Activated CD4-positive, alpha-beta T cell treated with anti-CD3 and anti-CD28 coated beads, Interleukin-2, amount 10 ng/mL, durations not matched to agents 24 days and 14 days (primary cell): ENCODE measurements around the gene DPP8. TPM values are rescaled to one million over a fixed set of nuclear protein-coding genes. Genes with fewer than 3 reads are reported as not detected.

Experiments used
- DNase-seq: peaks from one replicate; pipeline ENCODE4 v3.0.0; 2022
- H3K27ac Mint-ChIP-seq: one replicate; pipeline ENCODE4 v1.8.0; 2022; ENCODE audit warnings: mild to moderate bottlenecking, mixed read lengths
- H3K27me3 Mint-ChIP-seq: one replicate; pipeline ENCODE4 v1.8.0; 2022; ENCODE audit warnings: mixed read lengths
- H3K36me3 Mint-ChIP-seq: one replicate; pipeline ENCODE4 v1.8.0; 2022; ENCODE audit warnings: low read depth, mild to moderate bottlenecking, mixed read lengths
- H3K4me1 Mint-ChIP-seq: one replicate; pipeline ENCODE4 v1.8.0; 2021; ENCODE audit warnings: mixed read lengths
- H3K4me3 Mint-ChIP-seq: one replicate; pipeline ENCODE4 v1.8.0; 2022; ENCODE audit warnings: mild to moderate bottlenecking, moderate library complexity, mixed read lengths
- H3K9me3 Mint-ChIP-seq: one replicate; pipeline ENCODE4 v1.8.0; 2021; ENCODE audit warnings: mixed read lengths
- intact Hi-C: fragments of 100-400 bp; cut with micrococcal nuclease; formaldehyde crosslinking; loops from one replicate; pipeline ENCODE4 v1.15.1; 2023
- total RNA-seq: library from RNA; stranded (reverse); gene quantifications from 2 replicates; pipeline ENCODE4 v1.2.3, GENCODE V29; 2022

The DPP8 gene
- total RNA-seq, 1 donor from 2014 or later, result 36.0 TPM

DNA sequence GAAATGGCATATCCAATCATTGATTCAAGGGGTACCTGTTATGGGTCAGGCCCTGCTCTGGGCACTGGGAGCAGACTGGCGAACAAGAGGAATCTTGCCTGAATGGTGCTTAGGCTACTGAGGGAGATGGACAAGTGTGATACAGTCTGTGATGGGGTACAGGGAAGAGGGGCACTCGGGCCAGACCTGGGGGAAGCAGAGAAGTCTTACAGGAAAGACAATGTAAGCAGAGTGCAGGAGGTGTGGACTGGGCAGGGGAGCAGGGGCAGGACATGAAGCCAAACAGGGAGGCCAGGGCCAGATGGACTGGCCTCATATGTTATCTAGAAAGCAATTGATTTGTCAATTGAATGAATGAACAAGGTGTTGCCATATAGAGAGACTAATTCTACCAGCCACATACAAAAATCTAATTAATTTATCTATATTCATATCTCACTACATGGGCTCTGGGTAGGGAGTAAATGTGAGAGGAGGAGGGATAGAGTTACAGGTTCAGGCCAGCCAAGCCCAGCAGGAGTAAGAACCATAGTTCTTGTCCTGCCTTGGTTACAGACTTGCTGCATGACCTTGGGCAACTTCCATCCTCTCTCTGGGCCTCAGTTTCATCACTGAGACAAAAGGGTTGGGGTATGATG lies 91.2 kb downstream of the DPP8 start:
- intact Hi-C loops, result no loop called here
- DNase-seq, result no peak
- H3K36me3 Mint-ChIP-seq, result no peaks in the 10 kb centered on the region
- no peak overlapping the region for H3K27ac Mint-ChIP-seq
- H3K4me3 Mint-ChIP-seq, result no peak overlapping the region
- no peaks in the 10 kb centered on the region for H3K9me3 Mint-ChIP-seq
- H3K4me1 Mint-ChIP-seq, result peaks cover 11% of the 10 kb centered on the region
- peaks cover 37% of the 10 kb centered on the region for H3K27me3 Mint-ChIP-seq

DNA sequence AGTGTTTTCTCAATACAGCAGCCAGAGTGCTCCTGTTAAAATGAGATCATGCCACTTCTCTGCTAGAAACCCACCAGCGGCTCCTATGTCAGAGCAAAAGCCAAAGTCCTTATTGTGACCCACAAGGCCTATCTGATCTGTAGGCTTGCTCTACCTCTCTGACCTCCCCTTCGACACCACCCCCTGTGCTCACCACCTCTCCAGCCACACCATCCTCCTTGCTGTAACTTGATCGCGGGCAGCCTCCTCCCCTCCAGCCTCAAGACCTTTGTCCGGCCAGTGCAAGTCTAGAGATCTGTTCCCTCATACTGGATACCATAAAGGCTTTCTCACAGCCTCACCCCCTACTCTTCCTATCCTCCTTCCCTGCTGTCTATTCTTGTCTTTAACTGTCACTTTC lies 92.8 kb downstream of the DPP8 start:
- H3K36me3 Mint-ChIP-seq, result no peaks in the 10 kb centered on the region
- no peak overlapping the region for H3K27ac Mint-ChIP-seq
- peaks cover 13% of the 10 kb centered on the region for H3K4me1 Mint-ChIP-seq
- intact Hi-C loops, result no loop called here
- no peak overlapping the region for H3K4me3 Mint-ChIP-seq
- no peaks in the 10 kb centered on the region for H3K9me3 Mint-ChIP-seq
- no peak for DNase-seq
- H3K27me3 Mint-ChIP-seq, result peaks cover 51% of the 10 kb centered on the region

DNA sequence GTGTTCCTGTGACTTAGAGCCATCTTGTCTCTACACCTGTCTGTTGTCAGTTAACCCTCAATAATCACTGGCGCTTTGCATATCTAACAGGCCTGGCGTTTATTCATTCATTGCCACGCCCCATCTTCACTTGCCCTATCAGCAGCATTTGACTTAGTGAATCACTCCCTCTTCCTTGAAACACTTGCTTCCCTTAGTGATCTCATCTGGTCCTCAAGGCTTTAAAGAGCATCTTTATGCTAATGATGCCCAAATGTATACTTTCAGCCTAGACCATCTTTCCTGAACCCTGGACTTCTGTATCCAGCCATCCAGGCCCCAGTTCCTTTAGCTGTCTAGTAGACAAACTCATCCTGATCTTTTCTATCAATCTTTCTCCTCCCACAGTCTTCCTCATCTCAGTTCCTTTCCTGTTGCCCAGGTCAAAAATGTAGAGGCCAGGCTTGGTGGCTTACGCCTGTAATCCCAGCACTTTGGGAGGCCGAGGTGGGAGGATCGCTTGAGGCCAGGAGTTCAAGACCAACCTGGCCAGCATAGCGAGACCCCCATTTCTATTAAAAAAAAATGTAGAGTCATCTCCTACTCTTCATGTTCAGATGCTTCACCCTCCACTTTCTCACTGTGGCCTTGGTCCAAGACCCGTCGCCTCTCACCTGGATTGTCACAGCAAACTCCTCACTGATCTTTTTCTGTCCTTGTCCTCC lies 93.4 kb downstream of the DPP8 start:
- intact Hi-C loops, result no loop called here
- Mint-ChIP-seq H3K27ac (no peak overlapping the region), H3K9me3 (no peaks in the 10 kb centered on the region), H3K4me3 (peak overlapping the region; percentile 39), H3K4me1 (peaks cover 13% of the 10 kb centered on the region), H3K36me3 (no peaks in the 10 kb centered on the region), H3K27me3 (peaks cover 57% of the 10 kb centered on the region)
- no peak for DNase-seq

DNA sequence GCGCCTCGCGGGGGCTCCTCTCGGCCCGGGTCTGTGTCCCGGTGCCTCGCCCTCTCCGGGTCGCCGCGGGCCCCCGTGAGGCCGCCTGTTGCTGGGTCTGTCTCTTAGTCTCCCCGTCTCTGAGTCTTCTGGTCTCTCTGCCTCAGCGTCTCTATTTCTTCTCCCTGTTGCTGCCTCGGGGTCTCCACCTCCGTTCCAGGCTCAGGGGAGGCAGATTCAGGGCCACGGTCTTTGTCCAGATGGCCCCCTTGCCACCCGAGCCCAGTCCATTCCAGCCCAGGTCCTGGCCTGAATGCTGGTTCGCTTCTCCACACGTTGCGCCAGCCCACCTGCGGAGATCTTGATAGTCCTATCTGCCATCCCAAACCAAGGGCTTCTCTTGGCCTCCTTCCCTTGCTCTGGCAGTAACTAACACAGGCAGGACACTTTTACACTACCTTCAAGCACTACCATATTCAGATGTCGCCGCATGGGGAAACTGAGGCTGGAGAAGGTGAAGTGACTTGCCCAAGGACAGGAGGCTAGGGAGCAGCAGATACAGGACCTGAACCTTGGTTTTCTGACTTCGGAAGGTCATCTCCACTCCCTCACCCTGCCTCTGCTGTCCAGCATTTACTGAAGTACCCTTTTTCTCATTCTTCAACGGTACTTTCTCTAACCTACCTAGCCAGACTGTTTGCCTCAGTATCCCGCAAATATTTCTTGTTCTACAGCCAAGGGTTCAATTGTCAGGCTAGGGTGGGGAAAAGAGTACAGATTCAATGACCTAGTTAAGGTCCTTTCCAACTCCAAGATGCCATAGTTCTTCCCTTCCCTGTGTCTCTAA lies 94.1 kb downstream of the DPP8 start:
- Mint-ChIP-seq H3K9me3 (no peaks in the 10 kb centered on the region), H3K27me3 (peaks cover 64% of the 10 kb centered on the region), H3K27ac (peak overlapping the region; percentile 56), H3K36me3 (no peaks in the 10 kb centered on the region), H3K4me1 (peaks cover 13% of the 10 kb centered on the region), H3K4me3 (peak overlapping the region; percentile 82)
- DNase-seq, result no peak
- intact Hi-C loops, result no loop called here

DNA sequence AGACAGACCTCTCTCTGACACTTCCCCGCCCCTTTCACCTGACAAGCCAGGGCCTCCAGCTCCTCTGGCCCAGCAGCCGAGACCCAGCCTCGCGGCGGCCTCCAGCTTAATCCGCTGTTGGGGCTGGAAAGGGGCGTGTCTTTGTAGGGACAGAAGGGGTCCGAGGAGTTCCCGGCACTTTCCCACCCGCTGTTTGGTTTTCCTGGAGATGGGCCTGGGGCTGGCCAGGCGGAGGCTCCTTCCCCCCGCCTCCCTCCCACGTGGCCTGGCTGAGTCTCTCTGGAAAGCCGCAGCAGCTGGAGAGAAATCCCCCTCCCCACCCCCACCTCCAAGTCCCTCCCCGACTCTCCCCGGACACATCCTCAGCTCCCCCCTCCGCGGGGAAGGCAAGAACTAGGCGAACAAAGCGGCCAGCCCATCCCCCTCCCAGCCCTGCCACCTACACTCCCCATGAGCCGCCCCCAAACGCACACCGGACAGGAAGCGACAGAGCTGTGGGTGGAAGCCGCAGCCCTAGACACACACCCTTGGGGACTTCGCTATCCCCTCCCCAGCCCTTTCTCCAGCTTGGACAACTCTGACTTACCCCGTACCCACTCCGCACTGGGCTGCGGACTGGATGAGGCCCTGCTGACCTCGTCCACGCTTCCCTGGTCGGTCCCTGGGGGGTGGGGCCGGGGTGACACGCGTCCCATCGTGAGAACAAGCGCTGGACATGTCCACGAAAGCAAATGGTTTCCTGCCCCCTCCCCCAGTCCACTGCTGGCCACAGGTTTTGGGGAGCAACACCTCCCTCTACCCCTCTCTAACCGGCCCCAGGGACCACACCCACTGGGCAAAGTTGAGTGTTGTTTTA lies 95.9 kb downstream of the DPP8 start:
- intact Hi-C loops, result no loop called here
- H3K4me1 Mint-ChIP-seq, result peaks cover 13% of the 10 kb centered on the region
- H3K27ac Mint-ChIP-seq, result no peak overlapping the region
- no peak for DNase-seq
- H3K27me3 Mint-ChIP-seq, result peaks cover 75% of the 10 kb centered on the region
- H3K36me3 Mint-ChIP-seq, result no peaks in the 10 kb centered on the region
- H3K4me3 Mint-ChIP-seq, result peak overlapping the region; percentile 82
- no peaks in the 10 kb centered on the region for H3K9me3 Mint-ChIP-seq

DNA sequence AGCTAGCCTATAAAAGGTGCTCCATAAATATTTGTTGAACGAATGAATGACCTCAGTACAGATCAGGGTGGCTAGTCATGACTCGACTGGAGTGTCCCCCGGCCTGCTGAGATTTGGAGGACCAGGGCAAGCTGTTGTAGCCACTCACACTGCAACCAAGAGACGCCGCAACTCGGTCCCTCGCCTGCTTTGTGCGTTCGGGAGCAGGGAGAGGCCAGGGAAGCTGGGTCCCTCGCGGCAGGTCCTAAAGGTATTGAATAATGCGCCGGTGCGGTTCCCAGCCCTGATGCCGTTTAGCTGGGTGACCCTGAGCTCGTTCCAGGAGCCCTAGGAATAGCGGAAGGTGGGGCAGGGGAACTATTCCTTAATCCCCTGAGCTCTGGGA lies 96.5 kb downstream of the DPP8 start:
- Mint-ChIP-seq H3K27ac (no peak overlapping the region), H3K4me3 (no peak overlapping the region), H3K9me3 (no peaks in the 10 kb centered on the region), H3K36me3 (no peaks in the 10 kb centered on the region), H3K4me1 (peaks cover 13% of the 10 kb centered on the region), H3K27me3 (peaks cover 72% of the 10 kb centered on the region)
- intact Hi-C loops, result no loop called here
- no peak for DNase-seq

DNA sequence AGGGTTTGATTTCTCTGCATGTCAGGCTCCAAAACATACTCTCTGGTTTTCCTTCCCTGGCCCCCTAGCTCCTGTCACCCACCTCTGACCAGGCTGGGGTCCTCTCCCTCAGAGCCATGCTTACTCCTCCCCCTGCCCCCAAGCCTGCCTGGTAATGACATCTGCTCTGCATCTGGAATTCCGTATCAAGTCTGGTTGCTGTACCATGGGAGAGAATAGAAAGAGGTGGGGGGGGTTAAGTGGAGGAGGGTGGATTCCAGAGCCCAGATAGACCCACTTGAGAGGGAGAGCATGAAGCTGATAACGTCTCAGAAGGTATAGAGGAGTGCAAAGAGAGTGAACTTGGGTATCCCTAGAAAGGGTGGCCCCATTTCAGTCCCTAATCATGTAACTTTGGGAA lies 98.9 kb downstream of the DPP8 start:
- no peak overlapping the region for H3K4me3 Mint-ChIP-seq
- DNase-seq, result no peak
- peaks cover 13% of the 10 kb centered on the region for H3K4me1 Mint-ChIP-seq
- intact Hi-C loops, result no loop called here
- no peaks in the 10 kb centered on the region for H3K36me3 Mint-ChIP-seq
- peaks cover 58% of the 10 kb centered on the region for H3K27me3 Mint-ChIP-seq
- no peak overlapping the region for H3K27ac Mint-ChIP-seq
- no peaks in the 10 kb centered on the region for H3K9me3 Mint-ChIP-seq

DNA sequence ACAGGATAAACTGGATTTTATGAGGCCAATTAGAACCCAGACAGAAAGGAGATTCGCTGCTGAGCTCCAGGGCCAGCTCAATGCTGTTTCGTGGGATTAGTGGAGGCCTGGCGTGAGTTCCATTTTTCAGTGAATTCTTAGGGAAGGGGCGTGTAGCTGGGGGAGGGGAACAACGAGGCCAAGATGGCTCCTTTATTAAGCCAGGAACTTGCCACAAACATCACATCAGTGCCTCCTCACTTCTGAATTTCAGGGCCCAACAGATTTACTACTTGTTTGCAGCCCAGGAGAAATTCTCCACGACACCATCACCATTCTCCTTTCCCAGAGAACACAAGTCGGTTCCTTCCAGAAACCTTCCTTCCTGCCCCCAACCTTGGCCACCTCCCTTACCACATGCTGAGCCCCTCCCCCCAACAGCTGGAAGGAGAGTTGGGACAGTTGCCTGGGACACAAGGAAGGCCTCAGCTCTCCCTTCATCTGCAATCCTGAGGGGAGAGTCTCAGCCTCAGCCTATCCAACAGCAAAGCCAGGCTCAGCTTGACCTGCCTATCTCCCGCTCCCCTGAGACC lies 100.6 kb downstream of the DPP8 start:
- Mint-ChIP-seq H3K9me3 (no peaks in the 10 kb centered on the region), H3K36me3 (no peaks in the 10 kb centered on the region), H3K27ac (no peak overlapping the region), H3K27me3 (peaks cover 47% of the 10 kb centered on the region), H3K4me3 (no peak overlapping the region), H3K4me1 (peaks cover 5% of the 10 kb centered on the region)
- intact Hi-C loops, result no loop called here
- no peak for DNase-seq

DNA sequence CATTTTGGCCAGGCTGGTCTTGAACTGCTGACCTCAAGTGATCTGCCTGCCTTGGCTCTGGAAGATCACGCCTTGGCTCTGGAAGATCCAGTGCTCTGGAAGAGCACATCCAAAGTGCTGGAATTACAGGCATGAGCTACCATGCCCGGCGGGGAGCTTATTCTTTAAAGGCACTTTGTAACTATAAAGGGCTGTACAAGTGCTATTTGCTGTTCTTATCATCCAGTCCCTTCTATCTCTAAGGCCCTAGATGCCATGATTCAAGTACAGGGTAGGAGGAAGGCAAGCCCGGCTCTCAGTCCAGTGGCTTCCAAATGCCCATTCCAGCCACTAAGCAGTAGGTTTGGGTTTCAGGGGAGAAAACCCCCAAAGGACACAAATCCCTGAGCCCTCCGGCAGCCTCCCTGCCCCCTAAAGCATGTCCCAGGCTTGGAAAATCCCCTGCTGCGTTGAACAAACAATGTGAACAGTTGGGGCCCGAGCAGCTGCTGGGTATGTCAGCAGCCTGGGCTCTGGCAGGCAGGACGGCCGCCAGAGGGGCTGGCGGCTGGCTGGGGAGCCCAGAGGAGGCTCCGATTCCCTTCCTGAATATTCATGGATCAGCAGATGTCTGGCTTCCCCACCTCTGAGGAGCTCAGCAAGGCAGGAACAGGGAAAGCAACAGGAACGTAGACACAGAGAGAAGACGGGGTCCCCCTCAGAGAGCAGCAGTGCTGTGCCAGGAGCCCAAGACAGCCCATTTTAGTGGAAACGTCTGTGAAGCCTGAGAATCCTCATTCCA lies 102.5 kb downstream of the DPP8 start:
- Mint-ChIP-seq H3K36me3 (no peaks in the 10 kb centered on the region), H3K9me3 (no peaks in the 10 kb centered on the region), H3K4me1 (no peaks in the 10 kb centered on the region), H3K4me3 (no peak overlapping the region), H3K27ac (no peak overlapping the region), H3K27me3 (peaks cover 40% of the 10 kb centered on the region)
- no peak for DNase-seq
- intact Hi-C loops, result no loop called here

DNA sequence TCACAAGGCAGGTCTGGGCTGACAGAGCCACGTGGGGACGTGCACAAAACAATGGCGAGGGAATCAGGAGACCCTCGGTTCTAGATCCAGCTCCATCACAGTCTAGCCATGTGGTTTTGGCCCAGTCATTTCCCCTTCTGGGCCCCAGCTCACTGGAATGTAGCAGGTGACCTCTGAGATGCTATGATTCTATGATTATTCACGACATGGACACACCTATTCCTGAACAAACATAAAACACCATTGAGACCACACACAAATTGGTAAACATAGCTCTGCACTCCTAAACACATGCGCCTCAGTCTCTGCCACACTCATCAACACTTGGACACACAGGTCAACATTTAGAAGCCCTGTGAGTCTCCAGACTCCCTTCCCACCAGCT lies 103.7 kb downstream of the DPP8 start:
- H3K4me3 Mint-ChIP-seq, result no peak overlapping the region

DNA sequence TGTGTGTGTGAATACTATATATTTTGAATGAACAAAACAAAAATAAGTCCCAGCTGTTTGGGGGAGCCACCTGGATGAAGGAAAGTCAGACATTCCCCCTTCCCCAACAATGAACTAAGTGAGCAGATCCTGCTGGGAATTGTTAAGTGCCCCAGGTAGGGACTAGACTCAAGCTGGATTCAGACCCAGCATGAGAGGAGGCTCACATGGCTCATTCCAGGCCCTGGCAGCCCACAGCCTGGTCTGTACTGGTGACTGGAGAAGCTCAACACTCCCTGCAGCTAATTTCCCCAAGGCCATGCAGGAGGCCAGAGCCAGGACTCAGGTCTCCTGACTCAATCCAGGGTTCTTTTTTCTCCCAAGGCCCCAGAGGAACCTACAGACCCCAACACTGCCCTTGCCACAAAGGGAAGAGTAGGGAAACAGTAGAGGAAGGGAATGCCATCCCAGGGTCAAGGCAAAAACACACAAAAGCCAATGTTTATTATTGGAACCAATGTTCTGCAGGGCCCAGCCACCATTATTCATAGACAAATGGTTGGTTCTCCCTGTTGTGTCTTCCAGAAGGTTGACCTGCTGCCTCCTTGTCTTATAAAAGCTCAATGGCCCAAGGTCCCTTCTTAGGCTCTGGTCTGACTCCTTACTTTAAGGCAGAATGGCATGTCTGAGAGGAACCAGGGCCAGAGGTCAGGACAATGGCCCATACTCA lies 104.3 kb downstream of the DPP8 start:
- no peak for DNase-seq
- H3K4me1 Mint-ChIP-seq, result peaks cover 7% of the 10 kb centered on the region
- H3K27me3 Mint-ChIP-seq, result peaks cover 33% of the 10 kb centered on the region
- intact Hi-C loops, result no loop called here
- H3K9me3 Mint-ChIP-seq, result no peaks in the 10 kb centered on the region
- no peak overlapping the region for H3K27ac Mint-ChIP-seq
- no peak overlapping the region for H3K4me3 Mint-ChIP-seq
- H3K36me3 Mint-ChIP-seq, result no peaks in the 10 kb centered on the region

More for the DNA sequence above, 103.7 kb downstream of the DPP8 start:
- no peak overlapping the region for H3K27ac Mint-ChIP-seq
- H3K36me3 Mint-ChIP-seq, result no peaks in the 10 kb centered on the region
- intact Hi-C loops, result no loop called here
- peaks cover 7% of the 10 kb centered on the region for H3K4me1 Mint-ChIP-seq
- peaks cover 35% of the 10 kb centered on the region for H3K27me3 Mint-ChIP-seq
- no peaks in the 10 kb centered on the region for H3K9me3 Mint-ChIP-seq
- no peak for DNase-seq

DNA sequence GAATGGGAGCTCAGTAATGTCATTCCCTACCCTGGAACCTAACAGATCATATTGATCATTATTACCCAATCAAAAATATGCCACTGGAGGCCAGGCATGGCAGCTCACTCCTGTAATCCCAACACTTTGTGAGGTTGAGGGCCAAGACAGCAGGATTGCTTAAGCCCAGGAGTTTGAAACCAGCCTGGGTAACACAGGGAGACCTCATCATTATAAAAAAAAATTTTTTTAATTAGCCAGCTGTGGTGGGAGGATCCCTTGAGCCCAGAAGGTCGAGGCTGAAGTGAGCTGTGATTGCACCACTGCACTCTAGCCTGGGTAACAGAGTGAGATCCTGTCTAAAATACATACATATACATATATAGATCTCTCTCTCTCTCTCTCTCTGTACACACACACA lies 104.9 kb downstream of the DPP8 start:
- no peak for DNase-seq
- Mint-ChIP-seq H3K9me3 (no peaks in the 10 kb centered on the region), H3K4me1 (peaks cover 7% of the 10 kb centered on the region), H3K27me3 (peaks cover 32% of the 10 kb centered on the region), H3K36me3 (no peaks in the 10 kb centered on the region), H3K4me3 (no peak overlapping the region), H3K27ac (no peak overlapping the region)
- intact Hi-C loops, result no loop called here
